ENCODE results near the gene TDRD10.

The TDRD10 gene

GRCh38 chr1:154581766-154582165, 79.7 kb downstream of the TDRD10 start:
- no peak for TF ChIP-seq CTCF (IDR thresholded peaks at IDR 0.05; ENCODE audit: extremely low read depth, insufficient read depth, missing control alignments)
- in situ Hi-C loops (cut with MboI; ENCODE audit: low pct_unique_long_range_greater_than_20kb, low sequenced_read_pairs, unreplicated experiment): no loop called here
- no peak for DNase-seq (ENCODE audit: low spot score)

GRCh38 chr1:154582885-154583284, 80.9 kb downstream of the TDRD10 start:
- DNase-seq (ENCODE audit: low spot score): no peak
- in situ Hi-C loops (cut with MboI; ENCODE audit: low pct_unique_long_range_greater_than_20kb, low sequenced_read_pairs, unreplicated experiment): no loop called here
- no peak for TF ChIP-seq CTCF (IDR thresholded peaks at IDR 0.05; ENCODE audit: extremely low read depth, insufficient read depth, missing control alignments)

GRCh38 chr1:154583773-154584172, 81.8 kb downstream of the TDRD10 start:
- no peak for TF ChIP-seq CTCF (IDR thresholded peaks at IDR 0.05; ENCODE audit: extremely low read depth, insufficient read depth, missing control alignments)
- in situ Hi-C loops (cut with MboI; ENCODE audit: low pct_unique_long_range_greater_than_20kb, low sequenced_read_pairs, unreplicated experiment): no loop called here
- no peak for DNase-seq (ENCODE audit: low spot score)

GRCh38 chr1:154584267-154584994, 82.4 kb downstream of the TDRD10 start:
- in situ Hi-C loops (cut with MboI; ENCODE audit: low pct_unique_long_range_greater_than_20kb, low sequenced_read_pairs, unreplicated experiment): no loop called here
- no peak for DNase-seq (ENCODE audit: low spot score)
- TF ChIP-seq CTCF (IDR thresholded peaks at IDR 0.05; ENCODE audit: extremely low read depth, insufficient read depth, missing control alignments): peak; percentile 5

GRCh38 chr1:154586231-154586630, 84.2 kb downstream of the TDRD10 start:
- no peak for DNase-seq (ENCODE audit: low spot score)
- no peak for TF ChIP-seq CTCF (IDR thresholded peaks at IDR 0.05; ENCODE audit: extremely low read depth, insufficient read depth, missing control alignments)
- in situ Hi-C loops (cut with MboI; ENCODE audit: low pct_unique_long_range_greater_than_20kb, low sequenced_read_pairs, unreplicated experiment): no loop called here

GRCh38 chr1:154586641-154587040, 84.6 kb downstream of the TDRD10 start:
- no peak for TF ChIP-seq CTCF (IDR thresholded peaks at IDR 0.05; ENCODE audit: extremely low read depth, insufficient read depth, missing control alignments)
- no peak for DNase-seq (ENCODE audit: low spot score)
- in situ Hi-C loops (cut with MboI; ENCODE audit: low pct_unique_long_range_greater_than_20kb, low sequenced_read_pairs, unreplicated experiment): no loop called here

All from GM13977 (cell line).